MCF 10A (cell line): Measurements from ENCODE around the gene CCNI2. TPM values are rescaled to one million over a fixed set of nuclear protein-coding genes. Genes with fewer than 3 reads are reported as not detected.
A peak's percentile ranks its signal among the peaks of the same experiment; 100 is the strongest.

Experiments
- BruUV-seq: library from RNA; stranded (reverse); fragments of 400-500 nt; replicated peaks from 2 replicates; lab custom pipeline; 2021; lab: Mats Ljungman, UMichigan
- CTCF ChIA-PET: fragments of 300-600 bp; sonication (Branson Sonifier 250); formaldehyde crosslinking; extraction: SDS; loops from one replicate; lab custom pipeline; 2021; ENCODE audit warnings: antibody characterized with exemption, inconsistent platforms; lab: Yijun Ruan, JAX
- POLR2A ChIA-PET: fragments of 300-600, 350-650 bp; sonication (Branson Sonifier 250); formaldehyde crosslinking; extraction: SDS; loops from one replicate; lab custom pipeline; 2020; ENCODE audit warnings: antibody characterized with exemption, inconsistent platforms; lab: Yijun Ruan, JAX
- DNase-seq: peaks from one replicate; pipeline ENCODE4 v3.0.0-alpha.2; 2018; ENCODE audit not compliant: unreplicated experiment
- H3K27ac Mint-ChIP-seq: one replicate; pipeline ENCODE4 v1.8.0; 2022; ENCODE audit warnings: mild to moderate bottlenecking, low read depth, mixed read lengths; ENCODE audit not compliant: unreplicated experiment
- H3K27me3 Mint-ChIP-seq: one replicate; pipeline ENCODE4 v1.8.0; 2022; ENCODE audit warnings: mixed read lengths; ENCODE audit not compliant: insufficient read depth, unreplicated experiment
- H3K36me3 Mint-ChIP-seq: one replicate; pipeline ENCODE4 v1.8.0; 2022; ENCODE audit warnings: mild to moderate bottlenecking, moderate library complexity, mixed read lengths; ENCODE audit not compliant: insufficient read depth, unreplicated experiment
- H3K4me1 Mint-ChIP-seq: one replicate; pipeline ENCODE4 v1.8.0; 2022; ENCODE audit warnings: mixed read lengths; ENCODE audit not compliant: insufficient read depth, unreplicated experiment
- H3K4me3 Mint-ChIP-seq: one replicate; pipeline ENCODE4 v1.8.0; 2022; ENCODE audit warnings: mild to moderate bottlenecking, moderate library complexity, mixed read lengths; ENCODE audit not compliant: unreplicated experiment
- H3K9me3 Mint-ChIP-seq: one replicate; pipeline ENCODE4 v1.8.0; 2022; ENCODE audit warnings: mixed read lengths; ENCODE audit not compliant: unreplicated experiment
- CTCF ChIP-seq: fragments of 200-600 bp; IDR thresholded peaks from one replicate; pipeline ENCODE4 v1.8.0; 2022; ENCODE audit warnings: antibody characterized with exemption, mild to moderate bottlenecking; ENCODE audit not compliant: unreplicated experiment
- intact Hi-C: fragments of 100-400 bp; cut with micrococcal nuclease; formaldehyde crosslinking; loops from 2 replicates; pipeline ENCODE4 v1.14.1; 2022
- total RNA-seq: library from RNA; stranded (reverse); gene quantifications from 2 replicates; pipeline ENCODE4 v1.2.3, GENCODE V29; 2022

The CCNI2 gene
- total RNA-seq, 1 experiment from 2014 or later = 0.16 TPM

GRCh38 chr5:132776938-132777208 is 29.6 kb downstream of the CCNI2 start:
- POLR2A ChIA-PET = interaction anchor here (1.1 to 2.4 kb wide), 8 partner anchors 10 to 89 kb away, joined by 5 to 14 read pairs (median 7); partner anchors contain the start of genes GDF9, KIF3A and UQCRQ

GRCh38 chr5:132777209-132778069 is 30.2 kb downstream of the CCNI2 start, which contains the start of gene SEPTIN8:
TSS of gene SEPTIN8 (minus strand) at chr5:132777239. CDS start at chr5:132777137, 102 bp downstream.
- H3K27ac Mint-ChIP-seq = peak within 1 kb of the TSS; percentile 28
- TF ChIP-seq CTCF = no peak
- no TSS peak for BruUV-seq
- intact Hi-C loops = no loop called here
- peaks cover 32% of the 10 kb centered on the region for H3K4me1 Mint-ChIP-seq
- no peaks in the 10 kb centered on the region for H3K9me3 Mint-ChIP-seq
- no peaks in the 10 kb centered on the region for H3K27me3 Mint-ChIP-seq
- POLR2A ChIA-PET = interaction anchor here (0.6 to 2.4 kb wide), 6 partner anchors 10 to 173 kb away, joined by 3 to 14 read pairs (median 9); partner anchors contain the start of genes GDF9, KIF3A and UQCRQ
- H3K4me3 Mint-ChIP-seq = peak within 1 kb of the TSS; percentile 73
- CTCF ChIA-PET = interaction anchor here (0.6 to 3.9 kb wide), 7 partner anchors 15 to 52 kb away, joined by 3 to 26 read pairs (median 4); no protein-coding TSS in a partner anchor
- DNase-seq = peak; percentile 55
- no peaks in the 10 kb centered on the region for H3K36me3 Mint-ChIP-seq

More at GRCh38 chr5:132776938-132777208, 29.6 kb downstream of the CCNI2 start:
- peaks cover 27% of the 10 kb centered on the region for H3K4me1 Mint-ChIP-seq
- H3K27ac Mint-ChIP-seq = no peak overlapping the region
- no TSS peak for BruUV-seq
- intact Hi-C loops = loop anchor here (1.0 kb wide), 2 partner anchors 40 to 43 kb away; partner anchors contain the start of gene KIF3A
- TF ChIP-seq CTCF = no peak
- no peaks in the 10 kb centered on the region for H3K9me3 Mint-ChIP-seq
- CTCF ChIA-PET = interaction anchor here (0.6 to 3.9 kb wide), 3 partner anchors 10 to 43 kb away, joined by 3 to 26 read pairs (median 3); no protein-coding TSS in a partner anchor
- peak overlapping the region; percentile 73 for H3K4me3 Mint-ChIP-seq
- H3K36me3 Mint-ChIP-seq = no peaks in the 10 kb centered on the region
- DNase-seq = no peak
- no peaks in the 10 kb centered on the region for H3K27me3 Mint-ChIP-seq

GRCh38 chr5:132778129-132778528 is 30.9 kb downstream of the CCNI2 start:
- DNase-seq = no peak
- Mint-ChIP-seq H3K27ac (no peak overlapping the region), H3K4me3 (peak overlapping the region; percentile 73), H3K27me3 (no peaks in the 10 kb centered on the region), H3K4me1 (peaks cover 32% of the 10 kb centered on the region), H3K36me3 (no peaks in the 10 kb centered on the region), H3K9me3 (no peaks in the 10 kb centered on the region)
- ChIA-PET CTCF (interaction anchor here (0.9 to 2.1 kb wide), 5 partner anchors 19 to 42 kb away, joined by 3 to 14 read pairs (median 4); no protein-coding TSS in a partner anchor), POLR2A (interaction anchor here (1.5 to 2.3 kb wide), 2 partner anchors 40 to 43 kb away, joined by 6 to 14 read pairs; partner anchors contain the start of gene KIF3A)
- TF ChIP-seq CTCF = no peak
- intact Hi-C loops = no loop called here
- no TSS peak for BruUV-seq

- no peak overlapping the region for H3K27ac Mint-ChIP-seq
- H3K4me3 Mint-ChIP-seq = no peak overlapping the region
- ChIA-PET CTCF (interaction anchor here (0.5 to 2.1 kb wide), 5 partner anchors 20 to 694 kb away, joined by 3 to 14 read pairs (median 3); no protein-coding TSS in a partner anchor), POLR2A (interaction anchor here (2.3 kb wide), 1 partner anchor 41 kb away, joined by 14 read pairs; the partner anchor contains the start of gene KIF3A)
- H3K36me3 Mint-ChIP-seq = no peaks in the 10 kb centered on the region
- peaks cover 28% of the 10 kb centered on the region for H3K4me1 Mint-ChIP-seq
- intact Hi-C loops = no loop called here
- no peak for TF ChIP-seq CTCF
- no peaks in the 10 kb centered on the region for H3K9me3 Mint-ChIP-seq
- DNase-seq = no peak
- H3K27me3 Mint-ChIP-seq = no peaks in the 10 kb centered on the region
- BruUV-seq = no TSS peak
Observed at GRCh38 chr5:132778856-132779255, 31.6 kb downstream of the CCNI2 start.
